ENCODE data around the gene LRRC66.

- TF ChIP-seq POLR2AphosphoS5 (IDR thresholded peaks at IDR 0.05; ENCODE audit: low read depth, low read length) (no peak), SIN3A (IDR thresholded peaks at IDR 0.05; ENCODE audit: borderline replicate concordance, insufficient read depth, low read length) (no peak), TAF1 (IDR thresholded peaks at IDR 0.05; ENCODE audit: borderline replicate concordance, insufficient read depth, low read length) (no peak)
Measured at GRCh38 chr4:51958199-51958968, 61.8 kb downstream of the LRRC66 start.

Data from PFSK-1 (cell line).